C4-2B (cell line): ENCODE data around the gene RHOG.

ENCODE experiments used
- ZFX ChIP-seq: fragments of 450-650 bp; IDR thresholded peaks from 2 replicates; pipeline ENCODE4 v1.6.1; 2017
- TF ChIP-seq, protein P1 (sequence below): fragments of 450-650 bp; conservative IDR thresholded peaks from 2 replicates; pipeline ENCODE4 v1.5.1; 2017; ENCODE audit warnings: mild to moderate bottlenecking

- TF ChIP-seq, protein P1, sequence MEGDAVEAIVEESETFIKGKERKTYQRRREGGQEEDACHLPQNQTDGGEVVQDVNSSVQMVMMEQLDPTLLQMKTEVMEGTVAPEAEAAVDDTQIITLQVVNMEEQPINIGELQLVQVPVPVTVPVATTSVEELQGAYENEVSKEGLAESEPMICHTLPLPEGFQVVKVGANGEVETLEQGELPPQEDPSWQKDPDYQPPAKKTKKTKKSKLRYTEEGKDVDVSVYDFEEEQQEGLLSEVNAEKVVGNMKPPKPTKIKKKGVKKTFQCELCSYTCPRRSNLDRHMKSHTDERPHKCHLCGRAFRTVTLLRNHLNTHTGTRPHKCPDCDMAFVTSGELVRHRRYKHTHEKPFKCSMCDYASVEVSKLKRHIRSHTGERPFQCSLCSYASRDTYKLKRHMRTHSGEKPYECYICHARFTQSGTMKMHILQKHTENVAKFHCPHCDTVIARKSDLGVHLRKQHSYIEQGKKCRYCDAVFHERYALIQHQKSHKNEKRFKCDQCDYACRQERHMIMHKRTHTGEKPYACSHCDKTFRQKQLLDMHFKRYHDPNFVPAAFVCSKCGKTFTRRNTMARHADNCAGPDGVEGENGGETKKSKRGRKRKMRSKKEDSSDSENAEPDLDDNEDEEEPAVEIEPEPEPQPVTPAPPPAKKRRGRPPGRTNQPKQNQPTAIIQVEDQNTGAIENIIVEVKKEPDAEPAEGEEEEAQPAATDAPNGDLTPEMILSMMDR, result no peak
- no peak for TF ChIP-seq ZFX
Observed at GRCh38 chr11:3786781-3787428, 53.9 kb downstream of the RHOG start.
